Astrocyte of the spinal cord (primary cell): ENCODE results near the gene GJB2.
A peak's percentile ranks its signal among the peaks of the same experiment; 100 is the strongest.

Experiments used
- DNase-seq: peaks from one replicate; pipeline ENCODE4 v3.0.0; 2011; ENCODE audit warnings: low read depth, low spot score
- H3K4me3 ChIP-seq: 2 replicates; pipeline ENCODE4 v1.5.1; 2011; ENCODE audit warnings: low read depth, mild to moderate bottlenecking, low read length, moderate library complexity
- CTCF ChIP-seq: IDR thresholded peaks from 2 replicates; pipeline ENCODE4 v1.5.1; 2012; ENCODE audit warnings: low read depth, mild to moderate bottlenecking, low read length, inconsistent platforms
- in situ Hi-C: cut with HindIII; loops from 2 replicates; pipeline ENCODE4 v1.10.0; 2017; ENCODE audit warnings: low sequenced_read_pairs

Gene GJB2

GRCh38 chr13:20217168-20217567, 24.4 kb upstream of the GJB2 start:
- in situ Hi-C loops: no loop called here
- TF ChIP-seq CTCF: no peak
- DNase-seq: no peak
- H3K4me3 ChIP-seq: no peak overlapping the region

- in situ Hi-C loops: no loop called here
- TF ChIP-seq CTCF: no peak
Measured at GRCh38 chr13:20209948-20210347, 17.2 kb upstream of the GJB2 start.

DNA sequence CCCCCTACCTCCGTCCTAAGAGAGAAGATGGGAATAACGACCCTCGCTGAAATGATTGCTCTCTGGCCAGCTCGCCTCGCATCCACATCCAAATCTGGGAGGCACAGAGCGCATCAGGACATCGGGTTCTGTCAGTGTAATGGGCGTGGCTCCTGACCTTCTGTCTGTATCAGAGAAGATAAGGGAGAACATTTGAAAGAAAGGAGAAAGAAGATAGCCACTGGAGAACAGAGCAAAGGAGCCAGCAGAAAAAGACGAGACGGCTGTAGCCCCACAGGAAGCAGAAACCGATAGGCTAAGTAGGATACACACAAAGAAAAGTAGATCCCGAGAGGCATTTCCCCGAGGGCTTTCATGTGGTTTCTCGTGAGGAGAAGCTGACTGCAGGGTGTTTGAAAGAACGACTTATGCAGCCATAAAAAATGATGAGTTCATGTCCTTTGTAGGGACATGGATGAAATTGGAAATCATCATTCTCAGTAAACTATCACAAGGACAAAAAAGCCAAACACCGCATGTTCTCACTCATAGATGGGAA, 14.0 kb upstream of the GJB2 start:
- in situ Hi-C loops: no loop called here
- DNase-seq: no peak

More at GRCh38 chr13:20209948-20210347, 17.2 kb upstream of the GJB2 start:
- H3K4me3 ChIP-seq: no peak overlapping the region
- no peak for DNase-seq

DNA sequence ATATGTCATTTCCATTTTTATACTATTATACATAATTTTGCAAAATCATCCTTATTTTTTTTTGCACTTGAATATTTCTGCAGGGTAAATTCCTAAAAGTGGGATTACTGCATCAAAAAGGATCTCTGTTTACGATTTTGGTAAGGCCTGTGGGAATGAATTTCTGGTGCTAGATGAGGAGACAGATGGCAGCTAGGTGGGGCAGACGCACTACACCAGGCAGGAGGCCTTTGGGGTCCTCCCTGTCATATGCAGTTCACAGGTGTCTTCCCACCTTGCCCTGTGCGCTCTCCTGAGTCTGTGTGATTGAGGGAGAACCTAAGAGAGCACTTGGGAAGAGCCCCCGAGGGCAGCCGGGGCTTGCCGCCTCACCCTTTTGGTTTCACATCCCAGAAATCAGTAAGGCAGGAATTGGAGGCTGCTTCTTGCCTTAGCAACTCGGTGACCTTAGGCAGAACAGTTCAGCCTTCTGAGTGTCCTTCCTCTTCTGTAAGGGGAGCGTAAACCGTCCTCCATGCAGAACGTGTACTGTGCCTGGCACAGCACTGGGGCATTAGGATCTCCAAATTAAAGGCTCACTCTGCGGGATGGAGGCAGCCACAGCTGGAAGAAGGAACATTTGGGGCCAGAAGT, 13.4 kb upstream of the GJB2 start:
- in situ Hi-C loops: no loop called here
- H3K4me3 ChIP-seq: no peak overlapping the region
- no peak for TF ChIP-seq CTCF
- DNase-seq: no peak

More for the DNA sequence above, 14.0 kb upstream of the GJB2 start:
- TF ChIP-seq CTCF: no peak
- no peak overlapping the region for H3K4me3 ChIP-seq

- no peak for DNase-seq
- H3K4me3 ChIP-seq: no peak overlapping the region
- in situ Hi-C loops: loop anchor here (25.0 kb wide), 1 partner anchor 289 kb away; no protein-coding TSS in a partner anchor
- no peak for TF ChIP-seq CTCF
Measured at GRCh38 chr13:20198781-20199180, 6.0 kb upstream of the GJB2 start.

DNA sequence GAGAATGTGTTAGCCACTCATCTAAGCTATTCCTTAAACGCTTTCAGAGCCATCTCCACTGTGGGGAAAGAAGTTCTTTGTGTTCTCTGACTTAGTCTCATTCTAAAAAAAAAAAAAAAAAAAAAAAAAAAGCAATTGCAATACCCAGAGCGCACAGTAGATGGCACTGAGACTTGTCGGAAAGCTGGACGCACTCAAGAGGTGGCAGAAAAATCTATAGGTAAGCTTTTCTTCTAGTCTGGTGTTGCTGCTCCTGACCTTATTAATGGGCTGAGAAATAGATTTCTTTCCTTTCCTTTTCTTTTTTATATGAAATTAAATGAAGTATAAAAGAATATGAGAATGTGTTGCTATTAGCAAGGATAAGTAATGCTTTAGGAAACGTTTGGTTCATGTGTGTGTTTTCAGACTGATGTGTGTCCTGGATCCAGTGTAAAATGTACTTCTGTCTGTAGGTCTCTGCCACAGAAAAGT, 4.7 kb upstream of the GJB2 start:
- peak; percentile 78 for TF ChIP-seq CTCF
- no peak overlapping the region for H3K4me3 ChIP-seq
- peak; percentile 79 for DNase-seq
- in situ Hi-C loops: loop anchor here (25.0 kb wide), 1 partner anchor 290 kb away; no protein-coding TSS in a partner anchor
